Left lung (tissue), 10 donors: ENCODE data around the gene NDUFA11. TPM values are rescaled to one million over a fixed set of nuclear protein-coding genes. Genes with fewer than 3 reads are reported as not detected.

Experiments
- ATAC-seq: fragments of 200-7000 bp; cut with Tn5 transposase; one replicate; pipeline ENCODE4 v1.9.1; 2020; ENCODE audit warnings: moderate library complexity
- DNase-seq, 4 donors: peaks; one replicate each; pipeline ENCODE4 v3.0.0-alpha.2; 2013 to 2020
- H3K27ac ChIP-seq, 2 donors: fragments of 200-600 bp; sonication (generic) in 1 of 2; one replicate each; pipeline versions ENCODE4 v1.5.0 to v1.8.0; 2020 to 2021
- H3K27me3 ChIP-seq, 2 donors: fragments of 200-600 bp; sonication (generic) in 1 of 2; one replicate each; pipeline versions ENCODE4 v1.5.0 to v1.8.0; 2020 to 2021
- H3K36me3 ChIP-seq, 2 donors: fragments of 200-600 bp; sonication (generic) in 1 of 2; one replicate each; pipeline versions ENCODE4 v1.5.0 to v1.8.0; 2020 to 2021
- H3K4me1 ChIP-seq, 2 donors: fragments of 200-600 bp; one replicate each; pipeline ENCODE4 v1.8.0; 2021
- H3K4me3 ChIP-seq, 2 donors: fragments of 200-600 bp; sonication (generic) in 1 of 2; one replicate each; pipeline versions ENCODE4 v1.5.0 to v1.8.0; 2020 to 2021; ENCODE audit warnings: mild to moderate bottlenecking in 1 of 2
- H3K9me3 ChIP-seq, 2 donors: fragments of 200-600 bp; sonication (generic) in 1 of 2; one replicate each; pipeline versions ENCODE4 v1.5.0 to v1.8.0; 2020 to 2021
- CTCF ChIP-seq, 2 donors: fragments of 200-600 bp; sonication (generic) in 1 of 2; IDR thresholded peaks; one replicate each; pipeline versions ENCODE4 v1.5.0 to v1.8.0; 2021; ENCODE audit warnings: antibody characterized with exemption in 2 of 2
- intact Hi-C, 2 donors: fragments of 100-400 bp; cut with DNase I; formaldehyde crosslinking; loops; one replicate each; pipeline versions ENCODE4 v1.11.2 to v1.14.2; 2022
- polyA plus RNA-seq, 6 donors: library from polyadenylated mRNA; unstranded; fragments of 120-200 nt; gene quantifications; one replicate each; pipeline ENCODE4 v1.2.1, GENCODE V29; 2013; ENCODE audit not compliant: insufficient read length in 6 of 6
- total RNA-seq, 2 donors: library from RNA; stranded (reverse); fragmentation: NEBNext Ultra II Directional; extraction: Animal tissue kit (Norgen Biotek cat#: 25700); gene quantifications; one replicate each; pipeline ENCODE4 v1.2.1, GENCODE V29; 2021
- donor health status: DM: no; HTN: yes; CAD: no.
- donor health status: DM: no; HTN: no; CAD: no.

Gene NDUFA11
- total and polyA plus RNA-seq, 8 donors, result 102 to 190 (median 141) TPM

GRCh38 chr19:5910638-5910907 is 7.0 kb upstream of the NDUFA11 start:
- Histone ChIP-seq H3K27me3 (no peaks in the 10 kb centered on the region), H3K27ac (no peak overlapping the region), H3K4me3 (no peak overlapping the region), H3K4me1 (peaks cover 6 to 9% of the 10 kb centered on the region in 2 donors), H3K36me3 (peaks cover 0 to 41% of the 10 kb centered on the region in 2 donors), H3K9me3 (no peaks in the 10 kb centered on the region)
- ATAC-seq (no peak), DNase-seq (no peak)
- intact Hi-C loops, result no loop called here
- no peak for TF ChIP-seq CTCF (IDR thresholded peaks at IDR 0.05)

- no peaks in the 10 kb centered on the region for H3K27me3 ChIP-seq
- no peak for ATAC-seq
- intact Hi-C loops, result no loop called here
Observed at GRCh38 chr19:5908773-5909442, 5.3 kb upstream of the NDUFA11 start.

GRCh38 chr19:5907241-5907640 is 3.7 kb upstream of the NDUFA11 start:
- Histone ChIP-seq H3K27ac (no peak overlapping the region), H3K27me3 (no peaks in the 10 kb centered on the region), H3K4me1 (peaks cover 15 to 24% of the 10 kb centered on the region in 2 donors), H3K9me3 (no peaks in the 10 kb centered on the region), H3K4me3 (no peak overlapping the region), H3K36me3 (peaks cover 0 to 25% of the 10 kb centered on the region in 2 donors)
- DNase-seq (no peak), ATAC-seq (no peak)
- no peak for TF ChIP-seq CTCF (IDR thresholded peaks at IDR 0.05)
- intact Hi-C loops, result no loop called here

More at GRCh38 chr19:5908773-5909442, 5.3 kb upstream of the NDUFA11 start:
- Histone ChIP-seq H3K27ac (no peak overlapping the region), H3K36me3 (peaks cover 0 to 25% of the 10 kb centered on the region in 2 donors), H3K4me1 (peaks cover 7 to 14% of the 10 kb centered on the region in 2 donors), H3K4me3 (no peak overlapping the region), H3K9me3 (no peaks in the 10 kb centered on the region)
- DNase-seq, result no peak
- TF ChIP-seq CTCF (IDR thresholded peaks at IDR 0.05), result no peak

GRCh38 chr19:5905114-5905778 is 1.7 kb upstream of the NDUFA11 start:
- peak overlapping the region; percentile 31 to 92 for H3K27ac ChIP-seq
- H3K27me3 ChIP-seq, result no peaks in the 10 kb centered on the region
- H3K36me3 ChIP-seq, result peaks cover 0 to 25% of the 10 kb centered on the region in 2 donors
- peaks cover 15 to 36% of the 10 kb centered on the region in 2 donors for H3K4me1 ChIP-seq
- DNase-seq (no peak), ATAC-seq (no peak)
- intact Hi-C loops, result no loop called here
- H3K4me3 ChIP-seq, result peak overlapping the region; percentile 80 to 98
- TF ChIP-seq CTCF (IDR thresholded peaks at IDR 0.05), result no peak
- H3K9me3 ChIP-seq, result no peaks in the 10 kb centered on the region

- Histone ChIP-seq H3K27me3 (no peaks in the 10 kb centered on the region), H3K36me3 (peaks cover 0 to 21% of the 10 kb centered on the region in 2 donors), H3K4me1 (peaks cover 15 to 36% of the 10 kb centered on the region in 2 donors), H3K4me3 (peak within 1 kb of the TSS; percentile 80 to 98), H3K9me3 (no peaks in the 10 kb centered on the region), H3K27ac (peak within 1 kb of the TSS; percentile 85 to 92)
- DNase-seq (peak; percentile 99 to 100 (median 100)), ATAC-seq (peak; percentile 85)
- intact Hi-C loops, result no loop called here
- TF ChIP-seq CTCF (IDR thresholded peaks at IDR 0.05), result no peak
Observed at GRCh38 chr19:5904352-5905113, 943 bp upstream of the NDUFA11 start, which contains the start of gene VMAC. Gene VMAC, plus strand, starts transcription at chr19:5904872. Its CDS starts 19 bp downstream, at chr19:5904891.
